Activated CD4-positive, CD25-positive, alpha-beta regulatory T cell treated with anti-CD3 and anti-CD28 coated beads, Interleukin-2, amount 50 U/mL, for 72 hours (primary cell): Measurements from ENCODE around the gene UBE3D.
"Not testable (repeated sequence)": the region's sequence is repeated elsewhere in the genome, so short reads cannot be mapped to it uniquely, and the experiment has no call there.

Experiments
- DNase-seq: peaks from one replicate; pipeline ENCODE4 v3.0.0; 2021

Gene UBE3D

GRCh38 chr6:83053678-83054077 is 12.0 kb downstream of the UBE3D start:
- DNase-seq, result no peak

DNA sequence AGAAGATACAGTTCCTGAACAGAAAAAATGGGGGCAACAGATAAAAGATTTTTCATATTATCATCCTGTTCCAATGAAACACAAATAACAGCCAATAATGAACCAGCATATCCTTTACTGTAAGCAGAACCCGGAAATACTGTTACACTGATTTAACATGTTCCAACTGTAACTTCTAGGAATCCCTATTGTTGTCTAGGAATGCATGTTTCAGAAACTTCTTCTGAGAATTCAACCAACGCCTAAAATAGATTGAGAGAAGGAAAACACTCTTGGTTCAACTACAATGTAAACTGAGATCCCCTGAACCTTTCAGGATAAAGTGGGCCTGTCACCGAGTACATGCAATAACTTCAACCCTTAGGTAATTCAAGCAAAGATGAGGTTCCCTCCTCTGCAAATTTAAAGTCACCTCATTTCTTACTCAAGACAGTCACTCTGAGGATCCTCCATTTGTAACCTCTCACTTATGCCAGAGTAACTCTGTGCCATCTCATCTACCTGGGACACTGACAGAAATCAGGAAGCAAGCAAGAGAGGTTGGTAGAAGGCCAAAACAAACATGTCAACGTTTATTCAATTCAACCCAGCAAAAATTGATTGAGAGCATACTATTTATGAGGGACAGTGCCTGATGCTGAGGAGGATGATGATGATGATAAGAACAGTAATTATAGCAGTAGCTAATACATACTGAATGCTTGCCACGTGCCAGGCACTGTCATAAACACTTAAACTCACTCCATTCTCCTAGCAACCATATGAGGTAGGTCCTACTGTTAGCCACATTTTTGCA is 14.1 kb downstream of the UBE3D start:
- no peak for DNase-seq

DNA sequence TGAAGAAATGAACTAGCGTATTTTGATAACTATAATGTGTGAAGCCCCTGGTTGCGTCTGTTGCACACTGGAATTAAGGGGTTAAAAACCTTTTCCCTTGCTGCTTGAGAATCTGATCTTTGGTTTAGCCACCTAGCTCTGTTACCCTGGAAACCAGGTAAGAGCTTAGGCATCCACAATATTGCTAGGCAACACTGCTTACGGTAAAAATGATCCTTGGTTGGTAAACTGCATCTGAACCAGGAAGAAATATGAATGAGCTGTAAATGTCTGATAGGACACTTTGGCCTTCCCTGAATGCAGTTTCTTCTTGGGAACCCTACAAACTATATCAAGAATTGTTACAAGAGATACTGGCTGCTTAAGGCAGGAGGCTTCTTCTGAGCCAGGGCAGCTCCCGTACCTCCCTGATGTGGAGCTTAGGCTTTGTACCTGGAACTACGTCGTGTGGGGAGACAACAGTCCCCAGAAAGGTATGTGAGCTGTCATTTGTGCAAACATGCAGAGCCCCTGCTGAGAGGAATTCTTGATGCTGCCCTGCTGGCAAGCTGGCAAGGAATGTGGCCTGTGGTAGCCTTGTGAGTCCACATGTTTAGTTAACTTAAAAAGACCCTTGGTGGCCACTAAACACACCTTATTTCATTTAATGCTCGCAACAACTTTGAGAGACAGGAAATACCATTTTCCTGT is 18.4 kb downstream of the UBE3D start:
- no peak for DNase-seq

GRCh38 chr6:83044091-83044768 is 21.4 kb downstream of the UBE3D start:
- no peak for DNase-seq

- DNase-seq, result no peak
These were observed 23.1 kb downstream of the UBE3D start for GRCh38 chr6:83042467-83043053.

- DNase-seq, result no peak
These were observed 27.4 kb downstream of the UBE3D start for GRCh38 chr6:83038246-83038645.

DNA sequence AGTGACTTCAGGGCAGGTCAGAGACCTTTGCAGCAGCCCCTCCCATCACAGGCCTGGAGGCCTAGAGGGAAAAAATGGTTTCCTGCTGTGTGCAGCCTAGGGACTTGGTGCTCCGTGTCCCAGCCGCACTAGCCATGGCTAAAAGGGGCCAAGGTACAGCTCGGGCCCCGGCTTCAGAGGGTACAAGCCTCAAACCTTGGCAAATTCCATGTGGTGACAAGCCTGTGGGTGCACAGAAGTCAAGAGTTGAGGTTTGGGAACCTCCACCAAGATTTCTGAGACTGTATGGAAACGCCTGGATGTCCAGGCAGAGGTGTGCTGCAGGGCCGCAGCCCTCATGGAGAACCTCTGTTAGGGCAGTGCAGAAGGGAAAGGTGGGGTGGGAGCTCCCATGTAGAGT is 34.0 kb downstream of the UBE3D start:
- no peak for DNase-seq

DNA sequence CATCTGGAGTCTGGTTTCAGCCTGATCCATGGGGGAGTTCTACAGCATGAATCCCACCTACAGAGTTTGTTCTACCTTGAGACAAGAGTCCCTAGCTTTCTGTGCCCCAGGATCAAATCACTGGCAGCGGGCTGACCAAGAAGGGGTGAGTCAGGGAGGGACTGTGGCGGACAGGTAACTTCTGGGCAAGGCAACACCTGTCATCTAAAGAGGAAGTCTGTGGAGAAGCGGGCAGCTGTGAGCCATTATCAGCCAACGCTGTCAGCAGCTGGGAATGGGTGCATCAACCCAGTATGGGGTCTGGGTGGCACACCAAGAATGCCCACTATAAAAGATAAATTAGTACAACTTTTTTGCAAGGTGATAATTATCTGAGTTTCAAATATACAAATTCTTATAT is 45.9 kb downstream of the UBE3D start:
- no peak for DNase-seq

GRCh38 chr6:83011131-83011530 is 54.5 kb downstream of the UBE3D start:
- DNase-seq, result not testable (repeated sequence)

- no peak for DNase-seq
These were observed 57.0 kb downstream of the UBE3D start for GRCh38 chr6:83008626-83009025.

DNA sequence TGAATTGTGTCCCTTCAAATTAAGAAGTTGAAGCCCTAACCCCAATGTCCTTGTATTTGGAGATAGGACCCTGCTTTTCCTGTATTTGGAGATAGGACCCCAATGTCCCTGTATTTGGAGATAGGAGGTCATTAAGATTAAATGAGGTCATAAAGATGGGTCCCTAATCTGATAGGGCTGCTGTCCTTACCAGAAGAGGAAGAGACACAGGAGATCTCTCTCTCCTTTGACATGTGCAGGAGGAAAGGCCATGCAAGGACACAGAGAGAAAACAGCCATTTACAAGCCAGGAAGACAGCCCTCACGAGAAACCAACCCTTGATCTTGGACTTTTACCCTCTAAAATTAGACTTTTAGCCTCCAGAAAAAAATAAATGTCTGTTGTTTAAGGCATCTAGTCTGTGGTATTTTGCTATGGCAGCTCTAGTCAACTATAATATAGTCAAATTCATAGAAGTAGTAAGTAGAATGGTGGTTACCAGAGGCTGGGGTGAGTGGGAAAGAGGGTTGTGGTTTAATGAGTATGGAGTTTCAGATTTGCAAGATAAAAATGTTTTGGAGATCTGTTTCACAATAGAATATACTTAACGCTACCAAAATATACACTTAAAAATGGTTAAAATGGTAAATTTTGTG is 59.3 kb downstream of the UBE3D start:
- no peak for DNase-seq

- no peak for DNase-seq
These were observed 69.5 kb downstream of the UBE3D start for GRCh38 chr6:82996156-82996555.

- no peak for DNase-seq
These were observed 70.6 kb downstream of the UBE3D start for GRCh38 chr6:82995066-82995465.

- DNase-seq, result no peak
These were observed 75.8 kb downstream of the UBE3D start for GRCh38 chr6:82989736-82990290.

DNA sequence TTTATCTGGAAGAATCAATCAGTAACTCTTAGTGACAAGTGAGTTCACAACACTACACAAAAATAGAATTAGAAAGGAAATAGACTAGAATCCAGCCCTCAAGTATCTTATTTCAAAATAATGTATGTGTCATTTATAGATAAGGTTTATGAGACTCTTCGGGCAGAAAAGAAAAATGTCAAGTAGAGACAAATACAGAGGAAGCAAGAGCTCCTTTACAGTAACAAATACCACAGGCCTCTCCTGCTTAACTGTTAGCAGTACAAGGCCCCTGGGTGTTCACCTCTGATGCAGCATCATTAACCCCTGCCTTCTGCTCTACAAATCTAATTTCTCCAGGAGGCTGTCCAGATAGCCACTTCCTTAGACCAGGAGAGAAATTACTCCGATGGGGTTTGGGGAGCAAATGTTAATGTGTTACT is 76.7 kb downstream of the UBE3D start:
- DNase-seq, result no peak

DNA sequence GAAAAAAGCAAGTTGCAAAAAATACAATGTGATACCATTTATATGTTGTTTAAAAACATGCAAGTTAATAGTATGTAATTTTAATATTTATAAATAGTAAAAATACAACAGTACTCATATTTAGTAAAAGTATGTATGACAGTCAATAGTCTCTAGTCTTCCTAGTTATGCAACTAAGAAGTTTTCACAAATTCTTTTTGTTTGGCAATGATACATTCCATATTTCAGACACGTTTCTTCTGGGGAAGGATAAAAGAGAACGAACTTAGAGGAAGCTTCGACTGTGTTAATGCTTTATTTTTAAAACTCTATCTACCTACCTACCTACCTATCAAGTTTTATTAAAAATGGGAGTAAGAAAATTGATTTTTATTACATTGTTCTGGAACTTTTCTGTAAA is 77.7 kb downstream of the UBE3D start:
- no peak for DNase-seq

GRCh38 chr6:82987416-82987815 is 78.2 kb downstream of the UBE3D start:
- DNase-seq, result no peak

DNA sequence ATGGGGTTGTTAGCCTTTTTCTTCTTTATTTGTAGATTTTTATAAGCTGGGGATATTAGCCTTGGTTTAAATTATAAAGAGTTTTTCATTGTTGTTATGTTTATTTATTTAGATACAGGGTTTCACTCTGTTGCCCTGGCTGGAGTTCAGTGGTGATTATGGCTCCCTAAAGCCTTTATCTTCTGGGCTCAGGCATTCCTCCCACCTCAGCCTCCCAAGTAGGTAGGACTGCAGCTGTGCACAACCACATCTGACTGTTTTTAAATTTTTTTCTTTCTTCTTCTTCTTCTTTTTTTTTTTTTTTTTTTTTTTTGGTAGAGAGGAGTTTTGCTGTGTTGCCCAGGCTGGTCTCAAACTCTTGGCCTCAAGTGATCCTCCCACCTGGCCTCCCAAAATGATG is 80.9 kb downstream of the UBE3D start:
- no peak for DNase-seq

- no peak for DNase-seq
These were observed 85.6 kb downstream of the UBE3D start for GRCh38 chr6:82980086-82980485.

DNA sequence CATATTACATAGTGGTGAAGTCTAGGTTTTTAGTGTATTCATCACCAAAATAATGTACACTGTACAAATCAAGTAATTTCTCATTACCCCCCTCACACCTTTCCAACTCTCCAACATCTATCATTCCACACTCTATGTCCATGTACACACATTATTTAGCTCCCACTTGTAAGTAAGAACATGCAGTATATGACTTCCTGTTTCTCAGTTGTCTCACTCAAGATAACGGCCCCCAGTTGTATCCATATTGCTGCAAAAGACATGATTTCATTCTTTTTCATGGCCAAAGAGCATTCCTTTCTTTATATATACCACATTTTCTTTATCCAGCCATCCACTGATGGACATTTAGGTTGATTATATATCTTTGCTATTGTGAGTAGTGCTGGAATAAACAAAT is 86.0 kb downstream of the UBE3D start:
- no peak for DNase-seq

DNA sequence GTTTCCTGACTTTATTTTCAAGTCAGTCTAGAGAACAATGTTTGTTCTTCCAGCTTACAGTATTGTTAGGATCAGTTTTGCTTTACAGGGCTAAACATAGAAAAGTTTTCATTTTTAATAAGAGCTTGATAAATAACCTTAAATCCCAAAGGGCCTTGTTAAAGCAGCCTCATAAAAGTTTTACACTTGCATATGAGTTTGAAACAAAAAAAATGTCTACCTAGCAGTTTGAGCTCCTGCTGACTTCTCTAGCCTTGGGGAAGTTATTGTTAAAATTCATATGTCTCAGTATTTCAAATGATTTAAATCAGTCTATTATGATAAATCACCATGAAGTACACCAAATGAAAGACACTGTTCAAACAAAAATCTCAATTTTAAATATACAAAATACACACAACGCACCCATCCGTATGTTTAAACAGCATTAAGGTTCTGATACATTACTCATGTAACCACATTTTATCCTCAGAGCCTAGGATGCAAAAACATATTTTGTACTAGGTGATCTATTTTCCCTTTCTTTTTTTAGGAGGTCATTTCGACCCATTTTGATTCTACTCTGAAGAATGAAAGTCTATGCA is 87.2 kb downstream of the UBE3D start:
- DNase-seq, result no peak

DNA sequence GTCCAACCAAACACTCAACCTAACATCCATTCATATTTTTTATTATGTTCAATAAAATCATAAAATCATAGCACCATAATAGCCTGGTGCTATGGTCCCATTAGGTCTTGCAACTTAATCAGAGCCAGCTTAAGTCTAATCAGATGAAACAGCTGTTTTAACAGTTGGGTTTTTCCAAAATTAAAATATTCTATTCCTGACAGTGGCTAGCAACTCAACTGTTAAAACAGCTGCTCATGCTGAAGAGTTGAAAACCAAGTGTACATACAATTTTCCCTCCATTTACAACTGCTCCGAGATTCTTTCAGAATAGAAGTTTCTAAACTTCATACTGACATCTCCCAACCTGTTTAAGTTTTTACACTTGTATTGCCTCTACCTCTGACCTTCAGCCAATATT is 89.5 kb downstream of the UBE3D start:
- DNase-seq, result no peak
